Panc1 (cell line): ENCODE measurements around the gene SDK2.

Experiments
- CTCF ChIP-seq: fragments of 450-650 bp; IDR thresholded peaks from 2 replicates; pipeline ENCODE4 v1.5.1; 2017; ENCODE audit warnings: mild to moderate bottlenecking
- POLR2AphosphoS5 ChIP-seq: IDR thresholded peaks from 2 replicates; pipeline ENCODE4 v1.6.1; 2012; ENCODE audit warnings: mild to moderate bottlenecking, low read depth, low read length, moderate library complexity
- REST ChIP-seq, 2 experiments: IDR thresholded peaks; 2 replicates each; pipeline ENCODE4 v1.6.1; 2011 to 2012; ENCODE audit warnings: low read depth in 2 of 2, control low read depth in 1 of 2, low read length in 1 of 2, mild to moderate bottlenecking in 1 of 2, moderate library complexity in 1 of 2; ENCODE audit not compliant: insufficient read depth in 1 of 2
- SIN3A ChIP-seq: IDR thresholded peaks from 2 replicates; pipeline ENCODE4 v1.6.1; 2012; ENCODE audit warnings: low read depth, mild to moderate bottlenecking, low read length, moderate library complexity, borderline replicate concordance; ENCODE audit not compliant: insufficient read depth

GRCh38 chr17:73686126-73686525 is 41.9 kb upstream of the SDK2 start:
- TF ChIP-seq CTCF (no peak), REST (IDR thresholded peaks at IDR 0.05; ENCODE audit: insufficient read depth in 1 of 2, low read depth in 2 of 2, low read length in 1 of 2) (no peak), POLR2AphosphoS5 (no peak), SIN3A (no peak)
